Adrenal gland (tissue), 12 donors: ENCODE measurements around the gene CLEC16A. TPM values are rescaled to one million over a fixed set of nuclear protein-coding genes. Genes with fewer than 3 reads are reported as not detected.
A peak's percentile ranks its signal among the peaks of the same experiment; 100 is the strongest.

Source experiments
- DNase-seq, 7 donors: peaks; one replicate each; pipeline ENCODE4 v3.0.0-alpha.2; 2019 to 2020
- H3K27ac ChIP-seq, 5 donors: fragments of 200-600 bp; sonication (generic) in 4 of 5; 1 replicate in 3 of 5; 2 replicates in 2 of 5; pipeline versions ENCODE4 v1.5.1 to v1.8.0; 2016 to 2020; ENCODE audit warnings: mild to moderate bottlenecking in 1 of 5
- H3K27me3 ChIP-seq: fragments of 200-600 bp; 2 replicates; pipeline ENCODE4 v1.8.0; 2021
- H3K36me3 ChIP-seq, 2 donors: fragments of 200-600 bp; replicated peaks in 1 of 2; 1 replicate in 1 of 2; 2 replicates in 1 of 2; pipeline versions ENCODE4 v1.5.1 to v1.8.0; 2018 to 2022
- H3K4me1 ChIP-seq, 2 donors: fragments of 200-600 bp; replicated peaks in 1 of 2; 1 replicate in 1 of 2; 2 replicates in 1 of 2; pipeline versions ENCODE4 v1.5.1 to v1.8.0; 2018 to 2021
- H3K4me3 ChIP-seq, 4 donors: fragments of 200-600 bp; sonication (generic) in 3 of 4; one replicate each; pipeline ENCODE4 v1.5.1; 2016 to 2018
- H3K9me3 ChIP-seq, 3 donors: fragments of 200-600 bp; sonication (generic) in 1 of 3; replicated peaks in 1 of 3; 1 replicate in 2 of 3; 2 replicates in 1 of 3; pipeline versions ENCODE4 v1.5.1 to v1.8.0; 2016 to 2021
- POLR2A ChIP-seq, 2 donors: fragments of 450-650 bp; IDR thresholded peaks; one replicate each; pipeline ENCODE4 v1.6.1; 2017; ENCODE audit warnings: antibody characterized with exemption in 2 of 2, mild to moderate bottlenecking in 2 of 2, moderate library complexity in 1 of 2
- WGBS, 4 donors: extraction: QIAGEN DNeasy Blood & Tissue Kit in 2 of 4; methylation state at CpG; one replicate each; pipeline versions ENCODE4 v1.1.5 to v1.1.7; 2013 to 2017; 5-methylcytosine and 5-hydroxymethylcytosine counted together
- intact Hi-C, 2 donors: fragments of 100-400 bp; cut with DNase I; formaldehyde crosslinking; loops; one replicate each; pipeline versions ENCODE4 v1.14.1 to v1.15.0; 2022 to 2023
- polyA plus RNA-seq, 3 donors: library from polyadenylated mRNA; stranded (reverse); fragments of 200-250 nt in 2 of 3; fragments of 350-450 nt in 1 of 3; fragmentation: Illumina TruSeq in 1 of 3; extraction: RNeasy Lipid Tissue Mini Kit (QIAGEN cat#74804) in 1 of 3; gene quantifications; one replicate each; pipeline ENCODE4 v1.2.3, GENCODE V29; 2013 to 2014
- total RNA-seq, 9 donors: library from RNA; depleted of rRNA in 4 of 9; stranded (reverse); fragments of >200 nt in 4 of 9; fragments of 120-200 nt in 1 of 9; fragmentation: NEBNext Ultra II Directional in 1 of 9; extraction: Animal tissue kit (Norgen Biotek cat#: 25700) in 1 of 9; gene quantifications; one replicate each; pipeline versions ENCODE4 v1.1.0 to v1.2.4, GENCODE V29; 2013 to 2023
- TF ChIP-seq, protein P1 (sequence below), 6 experiments: fragments of 450-650 bp in 4 of 6; fragments of 200-600 bp in 2 of 6; sonication (generic) in 1 of 6; IDR thresholded peaks; 1 replicate in 5 of 6; 2 replicates in 1 of 6; pipeline versions ENCODE4 v1.5.1 to v1.8.0; 2016 to 2021; ENCODE audit warnings: antibody characterized with exemption in 6 of 6, mild to moderate bottlenecking in 2 of 6, moderate library complexity in 1 of 6
- donor health status: healthy with polysubstance abuse.
- donor health status: Bipolar disorder and iron deficiency.
- donor health status: DM: yes; HTN: yes; CAD: no.
- donor health status: DM: no; HTN: no; CAD: no.
- donor health status: DM: no; HTN: no; CAD: no.
- donor health status: DM: yes; HTN: yes; CAD: no.

Gene CLEC16A
- total and polyA plus RNA-seq, 12 donors, result 14.0 to 37.2 (median 27.6) TPM

DNA sequence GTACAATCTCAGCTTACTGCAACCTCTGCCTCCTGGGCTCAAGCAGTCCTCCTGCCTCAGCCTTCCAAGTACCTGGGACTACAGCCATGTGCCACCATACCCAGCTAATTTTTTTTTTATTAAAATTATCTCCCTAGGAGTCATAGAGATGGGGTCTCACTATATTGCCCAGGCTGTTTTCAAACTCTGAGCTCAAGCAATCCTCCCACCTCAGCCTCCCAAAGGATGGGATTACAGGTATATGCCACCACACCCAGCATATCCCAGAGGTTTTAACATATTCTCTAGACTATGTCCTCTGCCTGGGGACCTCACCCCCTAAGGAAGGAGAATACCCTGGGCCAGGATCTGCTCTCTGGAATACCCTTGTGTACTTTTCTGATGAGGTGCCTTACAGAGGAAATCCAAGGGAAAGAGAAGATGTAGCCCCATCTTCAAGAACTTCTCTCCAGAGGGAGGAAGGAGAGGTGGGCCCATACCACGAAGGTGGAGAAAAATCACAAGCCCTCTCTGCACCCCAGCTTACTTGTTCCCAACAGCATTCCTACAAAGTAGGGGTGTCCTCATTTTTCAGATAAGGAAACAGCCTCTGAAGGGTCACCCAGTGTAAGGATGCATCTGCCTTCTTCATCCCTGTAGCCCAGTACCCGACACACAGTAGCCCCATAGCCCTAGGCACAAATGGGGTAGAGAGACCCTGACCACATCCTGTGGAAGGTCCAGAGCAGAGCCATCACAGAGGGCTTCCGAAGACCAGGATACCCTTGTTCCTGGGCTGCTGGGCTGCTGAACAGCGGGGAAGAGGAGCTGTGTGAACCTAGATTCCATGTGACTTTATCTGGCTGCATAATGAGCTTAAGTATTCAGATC is 160.0 kb downstream of the CLEC16A start:
- Histone ChIP-seq H3K9me3 (no peaks in the 10 kb centered on the region), H3K27me3 (no peaks in the 10 kb centered on the region), H3K4me3 (no peak overlapping the region), H3K27ac (peak overlapping the region in 4 of 5 donors; percentile 54 to 83 (median 69)), H3K4me1 (peaks cover 34 to 43% of the 10 kb centered on the region in 2 donors), H3K36me3 (no peaks in the 10 kb centered on the region)
- 49 to 80% (median 54%) methylated on average over 2 to 4 of the region's 4 CpGs for WGBS, 4 donors
- no peak for DNase-seq
- intact Hi-C loops, result no loop called here
- no peak for TF ChIP-seq POLR2A (IDR thresholded peaks at IDR 0.05)

- Histone ChIP-seq H3K4me3 (no peak overlapping the region), H3K36me3 (no peaks in the 10 kb centered on the region), H3K27ac (peak overlapping the region in 4 of 5 donors; percentile 25 to 83 (median 69)), H3K9me3 (no peaks in the 10 kb centered on the region), H3K27me3 (no peaks in the 10 kb centered on the region), H3K4me1 (peaks cover 34 to 37% of the 10 kb centered on the region in 2 donors)
- 23 to 28% (median 25%) methylated on average over 6 to 7 of the region's 7 CpGs for WGBS, 4 donors
- peak in 1 of 2 donors; percentile 50 for TF ChIP-seq POLR2A (IDR thresholded peaks at IDR 0.05)
- TF ChIP-seq, protein P1, sequence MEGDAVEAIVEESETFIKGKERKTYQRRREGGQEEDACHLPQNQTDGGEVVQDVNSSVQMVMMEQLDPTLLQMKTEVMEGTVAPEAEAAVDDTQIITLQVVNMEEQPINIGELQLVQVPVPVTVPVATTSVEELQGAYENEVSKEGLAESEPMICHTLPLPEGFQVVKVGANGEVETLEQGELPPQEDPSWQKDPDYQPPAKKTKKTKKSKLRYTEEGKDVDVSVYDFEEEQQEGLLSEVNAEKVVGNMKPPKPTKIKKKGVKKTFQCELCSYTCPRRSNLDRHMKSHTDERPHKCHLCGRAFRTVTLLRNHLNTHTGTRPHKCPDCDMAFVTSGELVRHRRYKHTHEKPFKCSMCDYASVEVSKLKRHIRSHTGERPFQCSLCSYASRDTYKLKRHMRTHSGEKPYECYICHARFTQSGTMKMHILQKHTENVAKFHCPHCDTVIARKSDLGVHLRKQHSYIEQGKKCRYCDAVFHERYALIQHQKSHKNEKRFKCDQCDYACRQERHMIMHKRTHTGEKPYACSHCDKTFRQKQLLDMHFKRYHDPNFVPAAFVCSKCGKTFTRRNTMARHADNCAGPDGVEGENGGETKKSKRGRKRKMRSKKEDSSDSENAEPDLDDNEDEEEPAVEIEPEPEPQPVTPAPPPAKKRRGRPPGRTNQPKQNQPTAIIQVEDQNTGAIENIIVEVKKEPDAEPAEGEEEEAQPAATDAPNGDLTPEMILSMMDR (IDR thresholded peaks at IDR 0.05), result peak in 3 of 6 experiments; percentile 8 to 25 (median 11)
- intact Hi-C loops, result no loop called here
- DNase-seq, result peak in 6 of 7 donors; percentile 76 to 89 (median 86)
Measured at GRCh38 chr16:11105038-11105903, 160.9 kb downstream of the CLEC16A start.

- Histone ChIP-seq H3K4me1 (peaks cover 27 to 32% of the 10 kb centered on the region in 2 donors), H3K27ac (no peak overlapping the region), H3K9me3 (no peaks in the 10 kb centered on the region), H3K36me3 (no peaks in the 10 kb centered on the region), H3K27me3 (no peaks in the 10 kb centered on the region), H3K4me3 (no peak overlapping the region)
- no peak for DNase-seq
- 95 to 100% (median 97%) methylated on average over 6 of the region's 6 CpGs for whole genome bisulfite sequencing, 4 donors
- TF ChIP-seq, protein P1 (IDR thresholded peaks at IDR 0.05), result no peak
- no peak for TF ChIP-seq POLR2A (IDR thresholded peaks at IDR 0.05)
- intact Hi-C loops, result no loop called here
Measured at GRCh38 chr16:11106726-11107125, 162.4 kb downstream of the CLEC16A start.

DNA sequence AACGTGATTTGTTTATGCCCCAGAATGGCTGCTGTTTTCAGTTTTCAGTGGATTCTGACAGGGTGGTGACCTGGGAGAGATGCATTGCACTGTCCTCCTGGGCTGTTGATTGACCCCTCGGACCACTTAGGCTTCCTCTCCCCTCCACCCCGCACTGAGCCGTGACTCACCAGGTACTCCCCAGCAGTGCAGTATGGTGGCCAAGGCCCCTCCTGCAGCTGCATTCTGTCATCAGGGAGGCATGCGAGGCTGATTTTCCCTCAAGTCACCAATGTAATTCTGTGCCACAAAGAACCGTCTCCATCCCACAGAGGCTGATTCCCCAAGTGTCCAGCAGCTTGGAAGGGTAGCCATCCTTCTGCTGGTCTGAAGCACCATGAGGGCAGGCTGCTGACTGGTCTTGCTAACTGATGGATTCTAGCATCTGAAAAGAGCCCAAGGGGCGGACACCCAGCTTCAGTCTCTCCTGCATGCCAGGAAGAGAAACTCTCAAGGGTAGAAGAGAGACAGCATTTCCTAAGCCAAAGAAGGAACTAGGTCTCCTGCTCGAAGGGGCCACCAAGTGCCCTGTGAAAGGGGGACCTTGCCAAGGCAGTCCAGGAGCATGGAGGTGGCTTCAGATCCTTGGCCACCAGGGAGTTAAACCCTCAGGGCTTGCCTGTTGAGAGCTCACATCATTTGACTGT is 163.6 kb downstream of the CLEC16A start:
- TF ChIP-seq POLR2A (IDR thresholded peaks at IDR 0.05), result no peak
- TF ChIP-seq, protein P1 (IDR thresholded peaks at IDR 0.05), result no peak
- H3K36me3 ChIP-seq, result no peaks in the 10 kb centered on the region
- H3K4me1 ChIP-seq, result peaks cover 16 to 20% of the 10 kb centered on the region in 2 donors
- 86 to 95% (median 91%) methylated on average over 5 to 8 of the region's 8 CpGs for WGBS, 4 donors
- DNase-seq, result no peak
- no peak overlapping the region for H3K27ac ChIP-seq
- H3K27me3 ChIP-seq, result no peaks in the 10 kb centered on the region
- no peak overlapping the region for H3K4me3 ChIP-seq
- intact Hi-C loops, result no loop called here
- no peaks in the 10 kb centered on the region for H3K9me3 ChIP-seq
